Cardiac fibroblast (primary cell): Measurements from ENCODE around the gene FBXL16.

ENCODE experiments used
- DNase-seq, 2 donors: peaks; one replicate each; pipeline versions ENCODE4 v3.0.0 to v3.0.0-alpha.2; 2010; ENCODE audit warnings: low read depth in 2 of 2
- H3K4me3 ChIP-seq, 2 donors: replicated peaks in 1 of 2; 1 replicate in 1 of 2; 2 replicates in 1 of 2; pipeline ENCODE4 v1.5.1; 2011; ENCODE audit warnings: low read depth in 2 of 2, low read length in 2 of 2, mild to moderate bottlenecking in 2 of 2, moderate library complexity in 1 of 2
- TF ChIP-seq, protein P1 (sequence below): IDR thresholded peaks from one replicate; pipeline ENCODE4 v1.5.1; 2011; ENCODE audit warnings: low read depth, mild to moderate bottlenecking, low read length, inconsistent platforms

Gene FBXL16

DNA sequence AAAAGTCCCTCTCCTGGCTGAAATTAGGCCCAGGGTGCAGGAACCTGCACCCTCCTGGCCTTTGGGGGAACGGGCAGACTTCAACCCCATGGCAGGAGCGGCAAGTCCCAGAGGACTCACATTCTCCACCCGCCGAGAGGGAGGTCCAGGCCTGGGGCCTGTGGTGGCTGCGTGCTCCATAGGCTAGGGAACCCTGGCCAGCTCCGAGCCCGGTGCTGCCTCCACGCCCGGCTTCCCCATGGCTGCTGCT, 20.5 kb upstream of the FBXL16 start:
- DNase-seq: no peak
- TF ChIP-seq, protein P1, sequence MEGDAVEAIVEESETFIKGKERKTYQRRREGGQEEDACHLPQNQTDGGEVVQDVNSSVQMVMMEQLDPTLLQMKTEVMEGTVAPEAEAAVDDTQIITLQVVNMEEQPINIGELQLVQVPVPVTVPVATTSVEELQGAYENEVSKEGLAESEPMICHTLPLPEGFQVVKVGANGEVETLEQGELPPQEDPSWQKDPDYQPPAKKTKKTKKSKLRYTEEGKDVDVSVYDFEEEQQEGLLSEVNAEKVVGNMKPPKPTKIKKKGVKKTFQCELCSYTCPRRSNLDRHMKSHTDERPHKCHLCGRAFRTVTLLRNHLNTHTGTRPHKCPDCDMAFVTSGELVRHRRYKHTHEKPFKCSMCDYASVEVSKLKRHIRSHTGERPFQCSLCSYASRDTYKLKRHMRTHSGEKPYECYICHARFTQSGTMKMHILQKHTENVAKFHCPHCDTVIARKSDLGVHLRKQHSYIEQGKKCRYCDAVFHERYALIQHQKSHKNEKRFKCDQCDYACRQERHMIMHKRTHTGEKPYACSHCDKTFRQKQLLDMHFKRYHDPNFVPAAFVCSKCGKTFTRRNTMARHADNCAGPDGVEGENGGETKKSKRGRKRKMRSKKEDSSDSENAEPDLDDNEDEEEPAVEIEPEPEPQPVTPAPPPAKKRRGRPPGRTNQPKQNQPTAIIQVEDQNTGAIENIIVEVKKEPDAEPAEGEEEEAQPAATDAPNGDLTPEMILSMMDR: no peak
- no peak overlapping the region for H3K4me3 ChIP-seq

DNA sequence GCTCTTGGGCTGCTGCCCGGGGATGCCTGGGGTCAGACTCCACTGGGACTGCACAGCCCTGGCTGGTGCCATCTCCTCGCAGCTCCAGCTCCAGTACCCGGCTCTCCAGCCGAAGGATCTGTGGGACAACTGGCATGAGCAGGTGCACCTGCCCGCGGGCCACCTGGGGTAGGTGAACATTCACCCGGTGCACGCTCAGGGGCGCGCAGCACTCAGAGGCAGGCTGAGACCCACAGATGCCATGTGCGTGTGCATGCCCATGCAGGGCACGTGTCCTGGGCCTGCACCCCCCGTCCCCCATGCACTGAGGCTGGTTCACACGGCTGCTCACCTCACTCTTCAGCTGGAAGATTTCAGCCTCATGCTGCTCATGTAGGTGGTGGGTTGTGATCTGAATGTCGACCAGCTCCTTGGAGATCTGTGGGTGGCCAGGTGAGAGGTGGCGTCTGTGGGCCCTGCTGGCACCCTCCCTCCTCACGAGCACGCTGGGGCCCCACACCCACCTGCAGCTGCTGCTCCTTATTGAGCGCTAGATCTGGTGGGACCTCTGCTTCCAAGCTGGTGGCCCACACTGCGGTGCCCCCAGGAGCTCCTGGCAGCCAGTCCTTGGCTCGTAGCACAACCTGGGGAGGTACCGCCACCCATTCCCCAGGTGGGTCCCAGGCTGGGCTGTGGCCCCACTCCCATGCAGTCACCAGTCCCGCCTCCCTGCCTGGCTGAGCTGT, 20.0 kb upstream of the FBXL16 start:
- TF ChIP-seq, protein P1: no peak
- DNase-seq: no peak
- H3K4me3 ChIP-seq: no peak overlapping the region

DNA sequence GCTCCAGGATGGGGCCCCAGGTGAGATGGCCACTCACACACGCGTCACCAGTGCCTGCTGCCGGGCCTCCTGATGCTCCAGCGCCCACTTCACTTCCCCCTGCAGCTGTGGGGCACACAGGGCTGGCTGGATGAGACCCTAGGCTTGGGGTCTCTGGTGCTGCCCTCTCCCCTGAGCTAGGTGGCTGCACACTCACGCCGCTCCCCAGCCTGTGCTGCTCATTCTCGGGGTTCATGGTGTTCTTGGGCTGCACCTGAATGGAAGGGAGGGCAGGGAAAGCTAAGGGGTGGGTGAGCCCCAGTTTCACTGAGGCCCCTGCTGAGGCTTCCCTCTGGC, 19.4 kb upstream of the FBXL16 start:
- no peak overlapping the region for H3K4me3 ChIP-seq
- TF ChIP-seq, protein P1: no peak
- no peak for DNase-seq

DNA sequence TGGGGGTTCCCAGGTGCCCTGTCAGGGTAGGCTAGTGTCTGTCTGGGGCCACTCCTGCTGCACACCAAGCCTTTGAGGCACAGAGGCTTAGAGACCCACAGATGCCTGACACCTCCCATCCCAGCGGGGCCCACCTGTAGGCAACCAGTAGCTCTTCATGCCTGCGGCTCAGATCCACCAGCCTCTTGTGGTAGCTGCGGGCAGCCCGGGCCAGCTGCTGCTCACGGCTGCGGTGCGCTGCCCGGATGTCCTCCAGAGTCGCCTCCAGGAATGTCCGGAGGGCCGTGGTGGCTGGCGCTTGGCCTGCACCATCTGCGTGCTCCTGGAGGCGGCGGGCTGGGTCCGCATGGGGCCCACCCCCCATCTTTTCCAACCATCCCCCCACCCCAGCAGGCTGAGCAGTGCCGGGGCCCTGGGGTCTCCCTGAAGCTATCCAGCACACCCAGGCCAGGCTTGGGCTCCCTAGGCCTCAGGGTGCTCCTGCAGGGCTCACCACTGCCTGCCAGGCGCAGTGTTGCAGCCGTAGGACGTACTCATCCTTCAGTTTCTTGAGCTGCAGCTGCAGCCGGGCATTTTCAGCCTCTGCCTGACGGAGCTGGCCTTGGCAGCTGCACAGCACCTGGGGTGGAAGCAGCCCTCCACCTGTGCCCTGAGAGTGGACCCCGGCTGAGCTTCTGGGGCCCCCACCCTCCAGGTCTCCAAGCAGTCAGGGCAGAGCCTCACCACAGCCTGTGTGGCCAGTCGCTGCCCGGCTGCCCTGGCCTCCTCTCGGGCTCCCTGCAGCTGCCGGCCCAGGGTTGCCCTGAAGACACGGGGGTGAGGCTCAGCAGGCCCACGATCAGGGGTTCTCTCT, 18.8 kb upstream of the FBXL16 start:
- no peak overlapping the region for H3K4me3 ChIP-seq
- DNase-seq: no peak
- TF ChIP-seq, protein P1: no peak

DNA sequence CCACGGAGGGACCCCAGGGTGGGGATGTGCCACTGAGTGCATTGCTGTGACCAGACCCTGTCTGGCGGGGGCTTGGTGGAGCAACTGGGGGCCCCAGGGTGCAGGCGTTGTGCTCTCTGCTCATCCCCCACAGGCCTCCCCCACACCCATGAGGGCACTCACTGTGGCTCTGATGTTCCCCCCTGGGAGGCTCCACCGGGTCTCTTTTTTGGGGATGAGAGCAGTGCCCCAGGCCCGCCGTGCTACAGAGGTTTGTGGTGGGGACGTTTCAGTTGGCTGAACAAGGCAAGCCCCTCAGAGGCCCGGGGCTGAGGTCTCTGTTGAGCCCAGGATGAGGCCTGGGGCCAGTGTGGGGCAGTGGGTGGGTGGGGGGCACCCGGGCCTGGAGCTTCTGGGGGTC, 18.1 kb upstream of the FBXL16 start:
- H3K4me3 ChIP-seq: no peak overlapping the region
- DNase-seq: no peak
- TF ChIP-seq, protein P1: no peak

DNA sequence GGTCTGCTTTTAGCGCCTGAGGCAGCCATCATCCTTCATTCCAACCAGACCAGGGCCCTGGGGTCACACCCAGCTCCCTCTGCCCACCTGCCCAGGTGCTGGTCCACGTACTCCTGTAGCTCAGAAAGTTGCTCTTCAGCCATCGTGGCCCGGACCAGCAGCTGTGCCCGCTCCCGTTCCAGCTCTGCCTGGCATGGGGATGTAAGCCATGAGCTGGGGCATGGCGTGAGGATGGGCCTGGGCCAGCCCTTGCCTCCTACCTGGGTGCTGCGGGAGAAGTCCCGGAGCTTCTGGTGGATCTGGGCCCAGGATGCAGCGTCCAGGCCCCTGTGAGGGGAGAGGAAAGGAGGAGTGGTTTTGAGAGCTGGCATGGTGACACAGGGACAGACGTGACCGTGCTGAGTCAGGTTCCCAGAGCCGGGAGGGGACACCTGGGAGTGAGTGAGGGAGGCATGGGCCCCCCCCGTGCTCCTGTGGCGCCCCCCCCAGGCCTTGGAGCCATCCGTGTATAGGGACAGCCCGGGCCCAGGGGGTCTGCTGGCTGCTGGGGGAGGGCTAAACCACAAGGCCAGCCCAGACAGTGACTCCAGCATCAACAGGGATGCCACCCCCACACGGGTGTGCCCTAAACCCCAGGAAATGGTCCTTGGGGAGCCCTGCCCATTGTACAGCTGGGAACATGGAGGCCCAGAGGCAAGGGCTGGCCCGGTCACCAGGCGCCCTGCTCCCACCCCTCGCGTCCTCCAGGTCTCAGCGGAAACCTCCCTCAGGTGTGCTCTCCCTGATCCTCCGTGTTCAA, 17.4 kb upstream of the FBXL16 start:
- DNase-seq: no peak
- H3K4me3 ChIP-seq: no peak overlapping the region
- TF ChIP-seq, protein P1: no peak
